ENCODE data around the gene MSMP. TPM values are rescaled to one million over a fixed set of nuclear protein-coding genes. Genes with fewer than 3 reads are reported as not detected.

The MSMP gene
- total RNA-seq, 2 donors from 2014 or later, result not detected

- whole genome bisulfite sequencing, 2 donors, result 13 to 25% methylated on average over 1 of the region's 1 CpG
- peaks cover 0 to 6% of the 10 kb centered on the region in 2 donors for H3K36me3 ChIP-seq (replicated peaks in 1 of 2; ENCODE audit: insufficient read depth in 1 of 2, low read depth in 2 of 2)
- no peak overlapping the region for H3K27ac ChIP-seq
- ATAC-seq (no peak), DNase-seq (no peak)
- TF ChIP-seq POLR2A (IDR thresholded peaks at IDR 0.05) (no peak), CTCF (IDR thresholded peaks at IDR 0.05) (no peak)
- H3K9me3 ChIP-seq, result no peaks in the 10 kb centered on the region
- intact Hi-C loops (cut with DNase I), result no loop called here
- H3K4me1 ChIP-seq, result peaks cover 36% of the 10 kb centered on the region
- H3K27me3 ChIP-seq, result no peaks in the 10 kb centered on the region
- no peak overlapping the region for H3K4me3 ChIP-seq
Observed at GRCh38 chr9:35745569-35745968, 8.5 kb downstream of the MSMP start.

- DNase-seq, result peak in 1 of 4 donors; percentile 6
- ATAC-seq, result no peak
- H3K27me3 ChIP-seq, result no peaks in the 10 kb centered on the region
- peaks cover 27% of the 10 kb centered on the region for H3K4me1 ChIP-seq
- no peak overlapping the region for H3K4me3 ChIP-seq
- peaks cover under 1 to 18% of the 10 kb centered on the region in 2 donors for H3K36me3 ChIP-seq (replicated peaks in 1 of 2; ENCODE audit: insufficient read depth in 1 of 2, low read depth in 2 of 2)
- H3K27ac ChIP-seq, result no peak overlapping the region
- WGBS, 2 donors, result 76 to 77% methylated on average over 8 of the region's 8 CpGs
- no peaks in the 10 kb centered on the region for H3K9me3 ChIP-seq
- TF ChIP-seq CTCF (IDR thresholded peaks at IDR 0.05) (no peak), POLR2A (IDR thresholded peaks at IDR 0.05) (no peak)
- intact Hi-C loops (cut with DNase I), result no loop called here
Observed at GRCh38 chr9:35743880-35744518, 10.1 kb downstream of the MSMP start.

GRCh38 chr9:35743452-35743851, 10.6 kb downstream of the MSMP start:
- H3K4me3 ChIP-seq, result no peak overlapping the region
- H3K4me1 ChIP-seq, result peaks cover 27% of the 10 kb centered on the region
- no peak overlapping the region for H3K27ac ChIP-seq
- no peak for DNase-seq
- ATAC-seq, result no peak
- TF ChIP-seq POLR2A (IDR thresholded peaks at IDR 0.05), result no peak
- no peak for TF ChIP-seq CTCF (IDR thresholded peaks at IDR 0.05)
- H3K9me3 ChIP-seq, result no peaks in the 10 kb centered on the region
- WGBS, 2 donors, result 57 to 75% methylated on average over 2 of the region's 2 CpGs
- H3K27me3 ChIP-seq, result no peaks in the 10 kb centered on the region
- intact Hi-C loops (cut with DNase I), result no loop called here
- peaks cover 6 to 23% of the 10 kb centered on the region in 2 donors for H3K36me3 ChIP-seq (replicated peaks in 1 of 2; ENCODE audit: insufficient read depth in 1 of 2, low read depth in 2 of 2)

GRCh38 chr9:35741740-35742139, 12.3 kb downstream of the MSMP start:
- WGBS, 2 donors, result 79 to 94% methylated on average over 7 of the region's 7 CpGs
- no peak overlapping the region for H3K27ac ChIP-seq
- DNase-seq (peak in 1 of 4 donors; percentile 11), ATAC-seq (no peak)
- H3K36me3 ChIP-seq (replicated peaks in 1 of 2; ENCODE audit: insufficient read depth in 1 of 2, low read depth in 2 of 2), result peaks cover 20 to 40% of the 10 kb centered on the region in 2 donors
- no peaks in the 10 kb centered on the region for H3K27me3 ChIP-seq
- intact Hi-C loops (cut with DNase I), result no loop called here
- H3K9me3 ChIP-seq, result no peaks in the 10 kb centered on the region
- H3K4me3 ChIP-seq, result no peak overlapping the region
- peaks cover 13% of the 10 kb centered on the region for H3K4me1 ChIP-seq
- TF ChIP-seq POLR2A (IDR thresholded peaks at IDR 0.05) (no peak), CTCF (IDR thresholded peaks at IDR 0.05) (no peak)

GRCh38 chr9:35740243-35740642, 13.8 kb downstream of the MSMP start:
- H3K9me3 ChIP-seq, result no peaks in the 10 kb centered on the region
- intact Hi-C loops (cut with DNase I), result no loop called here
- H3K27me3 ChIP-seq, result no peaks in the 10 kb centered on the region
- DNase-seq, result peak in 1 of 4 donors; percentile 10
- H3K36me3 ChIP-seq (replicated peaks in 1 of 2; ENCODE audit: insufficient read depth in 1 of 2, low read depth in 2 of 2), result peaks cover 20 to 44% of the 10 kb centered on the region in 2 donors
- H3K27ac ChIP-seq, result no peak overlapping the region
- H3K4me1 ChIP-seq, result no peaks in the 10 kb centered on the region
- H3K4me3 ChIP-seq, result no peak overlapping the region
- TF ChIP-seq CTCF (IDR thresholded peaks at IDR 0.05) (no peak), POLR2A (IDR thresholded peaks at IDR 0.05) (no peak)
- 89 to 97% methylated on average over 5 to 6 of the region's 6 CpGs for WGBS, 2 donors
- ATAC-seq, result no peak
